SU-DHL-6 (cell line): ENCODE data around the gene CRADD.

ENCODE experiments used
- EZH2phosphoT487 ChIP-seq: fragments of 200-600 bp; sonication (generic), shearing (Covaris generic); conservative IDR thresholded peaks from 2 replicates; pipeline ENCODE4 v1.6.1; 2018; ENCODE audit warnings: mild to moderate bottlenecking, antibody characterized with exemption, low read length, moderate library complexity, mixed read lengths
- TF ChIP-seq, protein P1 (sequence below): fragments of 200-600 bp; sonication (generic); IDR thresholded peaks from one replicate; pipeline ENCODE4 v1.5.1; 2017; ENCODE audit warnings: antibody characterized with exemption, mild to moderate bottlenecking, low read length, moderate library complexity; ENCODE audit not compliant: insufficient read depth, poor library complexity, severe bottlenecking

DNA sequence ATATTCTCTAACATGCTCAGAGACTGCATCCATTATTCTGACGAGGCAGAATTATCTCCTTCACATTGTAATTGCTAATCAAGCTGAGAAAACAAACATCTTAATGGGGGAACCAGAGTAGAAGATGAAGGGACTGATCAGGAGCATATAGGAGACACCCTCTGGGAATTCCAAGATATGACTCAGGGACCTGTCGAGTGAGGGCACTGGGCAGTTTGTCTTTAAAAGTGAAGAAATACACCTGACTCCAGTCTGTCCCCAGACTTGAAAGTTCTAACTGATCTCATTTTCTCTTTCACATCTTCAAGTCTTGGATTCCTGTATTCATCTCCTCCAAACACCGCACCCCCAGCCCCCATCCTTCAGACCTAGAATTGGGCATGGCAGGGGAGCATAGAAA is 244.3 kb downstream of the CRADD start:
- TF ChIP-seq, protein P1, sequence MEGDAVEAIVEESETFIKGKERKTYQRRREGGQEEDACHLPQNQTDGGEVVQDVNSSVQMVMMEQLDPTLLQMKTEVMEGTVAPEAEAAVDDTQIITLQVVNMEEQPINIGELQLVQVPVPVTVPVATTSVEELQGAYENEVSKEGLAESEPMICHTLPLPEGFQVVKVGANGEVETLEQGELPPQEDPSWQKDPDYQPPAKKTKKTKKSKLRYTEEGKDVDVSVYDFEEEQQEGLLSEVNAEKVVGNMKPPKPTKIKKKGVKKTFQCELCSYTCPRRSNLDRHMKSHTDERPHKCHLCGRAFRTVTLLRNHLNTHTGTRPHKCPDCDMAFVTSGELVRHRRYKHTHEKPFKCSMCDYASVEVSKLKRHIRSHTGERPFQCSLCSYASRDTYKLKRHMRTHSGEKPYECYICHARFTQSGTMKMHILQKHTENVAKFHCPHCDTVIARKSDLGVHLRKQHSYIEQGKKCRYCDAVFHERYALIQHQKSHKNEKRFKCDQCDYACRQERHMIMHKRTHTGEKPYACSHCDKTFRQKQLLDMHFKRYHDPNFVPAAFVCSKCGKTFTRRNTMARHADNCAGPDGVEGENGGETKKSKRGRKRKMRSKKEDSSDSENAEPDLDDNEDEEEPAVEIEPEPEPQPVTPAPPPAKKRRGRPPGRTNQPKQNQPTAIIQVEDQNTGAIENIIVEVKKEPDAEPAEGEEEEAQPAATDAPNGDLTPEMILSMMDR, result no peak
- TF ChIP-seq EZH2phosphoT487, result no peak
